Hematopoietic multipotent progenitor cell treated with erythropoietin and hydrocortisone succinate and interleukin-3 and kit ligand, for 4 days (in vitro differentiated cells): Measurements from ENCODE around the gene OSTF1.

Source experiments
- DNase-seq: peaks from one replicate; pipeline ENCODE4 v3.0.0-alpha.2; 2015

OSTF1 gene

DNA sequence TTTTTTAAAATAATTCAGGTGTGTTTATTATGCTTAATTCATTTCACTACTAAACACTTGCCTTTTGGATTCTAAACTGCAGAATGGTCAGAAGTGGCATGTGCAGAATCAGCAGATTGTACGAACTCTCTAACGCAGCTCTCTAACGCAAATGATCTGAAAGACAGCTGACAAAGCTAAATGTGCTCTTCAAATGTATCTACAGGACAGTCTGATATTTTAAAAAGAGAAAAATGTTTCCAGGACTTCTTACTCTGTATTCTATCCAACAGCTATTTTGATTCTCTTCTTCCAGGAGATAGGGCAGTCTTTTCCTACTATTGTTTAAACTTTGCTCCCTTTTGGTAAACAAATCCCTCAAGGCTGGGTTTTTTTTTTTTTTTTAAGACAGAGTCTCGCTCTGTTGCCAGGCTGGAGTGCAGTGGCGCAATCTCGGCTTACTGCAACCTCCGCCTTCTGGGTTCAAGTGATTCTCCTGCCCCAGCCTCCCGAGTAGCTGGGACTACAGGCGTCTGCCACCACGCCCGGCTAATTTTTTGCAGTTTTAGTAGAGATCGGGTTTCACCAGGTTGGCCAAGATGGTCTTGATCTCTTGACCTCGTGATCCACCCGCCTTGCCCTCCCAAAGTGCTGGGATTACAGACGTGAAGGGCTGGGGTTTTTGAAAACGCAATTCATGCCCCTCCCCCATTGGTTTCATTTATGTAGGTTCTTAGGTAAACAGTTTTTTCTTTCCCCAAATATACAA is 1.6 kb upstream of the OSTF1 start:
- DNase-seq: no peak

DNA sequence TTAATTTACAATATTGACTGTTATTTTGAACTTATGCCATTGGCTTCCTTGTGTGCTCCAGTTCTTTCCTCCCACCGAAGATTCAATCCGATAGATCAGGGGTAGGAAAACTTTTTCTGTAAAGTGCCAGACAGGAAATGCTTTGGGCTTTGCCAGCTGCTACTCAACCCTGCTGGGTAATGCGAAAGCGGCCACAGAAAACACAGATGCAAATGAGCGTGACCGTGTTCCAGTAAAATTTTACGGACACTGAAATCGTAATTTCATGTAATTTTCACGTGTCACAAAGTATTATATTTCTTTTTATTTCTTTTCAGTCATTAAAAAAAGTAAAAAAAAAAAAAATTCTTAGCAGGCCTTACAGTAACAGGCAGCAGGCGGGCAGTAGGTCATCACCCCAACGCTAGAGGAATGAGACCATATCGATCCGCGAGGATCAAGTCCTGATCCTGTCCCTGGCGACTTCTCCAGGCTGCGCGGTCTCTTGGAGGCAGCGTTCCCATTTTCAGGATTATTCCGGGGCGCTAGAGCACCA is 958 bp upstream of the OSTF1 start:
- peak; percentile 78 for DNase-seq

DNA sequence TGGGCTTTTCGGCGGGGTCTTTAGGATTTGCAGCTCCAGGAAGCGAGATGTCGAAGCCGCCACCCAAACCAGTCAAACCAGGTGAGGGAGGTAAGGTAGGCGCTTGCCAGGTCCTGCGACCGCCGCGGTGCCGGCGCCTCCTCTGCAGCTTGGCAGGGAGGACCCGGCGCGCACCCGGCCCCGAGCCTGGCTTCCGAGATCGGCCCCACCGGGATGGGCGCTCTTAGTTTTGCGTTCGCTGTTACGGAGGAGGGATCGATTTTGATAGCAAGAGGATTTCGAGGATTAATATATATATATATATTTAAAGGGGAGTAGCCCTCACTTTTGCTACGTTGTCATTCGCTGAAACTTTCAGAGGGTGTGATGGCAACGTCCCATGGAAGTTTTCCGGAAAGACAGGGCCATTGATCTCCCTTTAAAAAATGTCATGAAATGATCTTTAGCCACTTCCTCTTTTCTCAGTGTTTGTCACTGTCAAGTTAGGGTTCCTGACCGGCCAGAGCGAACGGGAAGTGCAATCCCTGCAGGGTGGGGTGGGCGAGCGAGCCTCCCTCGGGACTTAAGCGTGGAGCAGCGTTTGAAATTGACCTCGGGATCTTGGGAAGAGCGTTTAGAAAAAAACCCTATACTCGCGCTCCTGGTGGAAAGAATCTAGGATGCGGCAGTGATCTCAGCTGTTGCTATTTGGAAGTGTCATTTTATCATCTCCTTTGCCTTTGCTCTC is 495 bp downstream of the OSTF1 start:
- DNase-seq: peak; percentile 86

DNA sequence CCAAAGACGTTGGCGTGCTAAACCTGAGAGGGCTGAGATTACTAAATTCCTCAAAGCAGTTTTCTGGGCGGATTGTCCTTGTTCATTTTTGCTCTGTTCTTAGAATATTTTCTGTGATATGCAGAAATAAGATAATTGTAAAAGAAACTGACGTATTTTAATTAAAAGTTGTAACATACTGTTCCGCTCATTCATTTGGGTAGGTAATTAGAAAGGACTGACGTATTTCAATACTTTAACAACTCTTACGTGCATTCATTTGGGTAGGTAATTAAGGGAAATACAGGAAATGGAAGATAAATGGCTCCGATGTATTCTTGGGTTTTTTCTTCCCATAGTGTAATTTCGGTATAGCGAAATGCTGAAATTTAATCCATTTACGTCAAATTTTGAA is 1.1 kb downstream of the OSTF1 start:
- DNase-seq: no peak

DNA sequence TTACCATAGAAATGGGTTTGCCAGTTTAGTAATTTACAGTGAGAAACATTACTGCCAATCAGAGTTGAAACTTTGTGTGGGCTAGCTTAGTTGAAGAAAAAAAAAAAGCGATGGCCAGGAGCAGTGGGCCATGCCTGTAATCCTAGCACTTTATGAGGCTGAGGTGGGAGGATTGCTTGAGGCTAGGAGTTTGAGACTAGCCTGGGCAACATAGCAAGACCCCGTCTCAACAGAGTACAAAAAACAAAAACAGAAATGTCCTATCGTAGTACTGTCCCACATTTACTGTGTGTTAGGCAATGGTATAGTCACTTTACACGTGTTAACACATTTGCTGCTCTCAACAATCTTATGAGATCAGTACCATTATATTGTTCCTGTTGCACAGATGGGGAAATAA is 2.3 kb downstream of the OSTF1 start:
- DNase-seq: no peak

DNA sequence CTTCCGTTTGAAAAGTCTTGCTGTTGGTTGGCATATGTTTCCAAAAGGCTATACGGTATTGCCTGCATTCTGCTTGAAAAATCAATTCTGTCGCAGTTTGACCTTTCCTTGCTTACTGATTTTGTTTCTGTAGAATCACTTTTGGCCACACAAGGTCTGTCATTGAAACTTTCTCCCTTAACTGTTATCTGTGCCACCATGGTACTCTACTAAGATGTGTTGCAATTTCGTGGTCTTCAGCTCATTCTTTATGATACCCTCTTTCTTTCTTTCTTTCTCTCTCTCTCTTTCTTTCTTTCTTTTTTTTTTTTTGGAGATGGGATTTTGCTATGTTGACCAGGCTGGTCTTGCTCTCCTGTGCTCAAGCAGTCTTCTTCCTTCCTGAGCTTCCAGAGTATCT is 4.5 kb downstream of the OSTF1 start:
- DNase-seq: peak; percentile 64

DNA sequence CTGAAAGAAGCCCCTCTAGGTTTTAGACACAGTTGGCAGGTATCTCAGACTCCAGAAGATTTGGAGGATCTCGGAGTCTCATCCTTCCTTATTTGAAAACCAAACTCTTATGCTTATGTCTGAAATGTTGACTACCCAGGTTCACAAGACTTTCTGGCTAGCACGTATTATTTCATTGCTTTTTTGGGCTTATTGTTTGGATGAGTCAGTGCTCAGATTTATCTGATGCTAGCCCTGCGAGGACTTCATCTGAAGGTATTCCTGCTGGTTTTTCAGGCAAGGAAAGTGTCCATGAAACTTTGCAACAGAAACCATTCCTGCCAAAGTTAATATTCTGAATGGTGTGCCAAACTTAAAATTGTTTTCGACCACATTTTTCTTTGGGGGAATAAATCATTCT is 8.5 kb downstream of the OSTF1 start:
- DNase-seq: no peak

DNA sequence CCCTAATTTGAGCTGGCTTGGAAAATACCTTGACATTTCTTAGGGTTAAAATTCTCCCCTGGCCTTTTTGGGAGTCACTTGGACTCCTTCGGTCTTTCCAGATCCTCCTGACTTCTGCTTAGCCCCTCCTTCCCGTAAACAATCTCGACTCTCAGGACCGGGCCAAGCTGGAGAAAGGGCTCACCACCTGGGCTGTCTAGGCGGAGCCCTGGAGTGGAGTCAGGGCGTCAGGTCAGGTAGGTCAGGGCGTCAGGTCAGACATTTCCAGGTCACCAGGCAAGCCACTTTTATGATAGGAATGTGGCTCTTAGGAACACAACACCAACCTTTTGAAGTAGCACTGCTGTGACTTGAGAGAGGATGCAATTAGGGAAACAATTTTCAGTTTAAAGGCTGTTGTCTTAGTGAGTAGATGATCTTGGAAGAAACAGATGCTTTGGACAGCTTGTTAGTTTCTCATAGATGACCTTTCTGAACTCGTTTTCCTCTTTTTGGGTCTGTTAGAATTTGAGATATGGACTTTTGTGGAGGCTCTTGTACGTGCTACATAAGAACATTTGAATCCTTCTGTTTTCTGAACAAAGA is 12.8 kb downstream of the OSTF1 start:
- no peak for DNase-seq

DNA sequence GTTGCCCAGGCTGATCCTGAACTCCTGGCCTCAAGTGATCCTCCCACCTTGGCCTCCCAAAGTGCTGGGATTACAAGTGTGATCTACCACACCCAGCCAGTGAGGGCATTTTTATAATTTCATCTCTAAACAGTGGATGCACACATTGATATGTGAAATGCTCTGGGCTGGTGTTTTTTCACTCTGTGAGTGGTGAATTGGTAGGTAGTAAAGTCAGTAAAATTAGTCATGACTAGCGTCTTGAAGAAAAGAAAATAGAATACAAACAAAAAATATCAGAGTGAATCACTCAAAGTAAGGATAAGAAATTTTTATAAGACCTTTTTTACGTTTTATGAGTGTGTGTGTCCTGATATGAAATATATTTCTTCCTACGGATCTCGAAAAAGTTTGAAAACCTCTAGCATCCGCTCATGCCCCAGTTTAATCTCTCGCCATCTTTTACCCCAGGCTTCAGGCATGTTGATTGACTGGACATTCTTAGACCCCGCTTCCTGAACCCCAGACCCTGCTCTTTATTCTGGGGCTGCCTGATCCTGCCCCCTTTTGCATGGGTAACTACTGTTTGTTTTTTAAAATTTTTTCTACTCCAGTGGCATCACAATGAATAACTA is 14.0 kb downstream of the OSTF1 start:
- DNase-seq: no peak

DNA sequence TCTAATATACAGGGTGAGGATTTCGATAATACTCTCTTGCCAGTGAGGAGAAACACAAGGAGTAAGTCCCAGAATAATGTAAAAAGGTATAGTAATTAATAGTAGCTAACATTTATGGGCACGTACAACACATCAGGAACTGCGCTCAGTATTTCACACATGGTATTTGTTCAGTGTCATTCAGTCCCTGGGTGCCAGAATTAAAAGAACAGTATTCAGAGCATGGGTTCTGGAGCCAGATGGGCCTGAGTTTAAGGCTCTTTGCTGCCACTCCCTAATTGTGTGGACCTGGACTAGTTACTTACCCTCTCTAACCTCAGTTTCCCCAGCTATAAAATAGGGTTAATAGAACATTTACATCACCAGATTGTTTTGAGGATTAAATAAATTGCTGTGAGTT is 16.3 kb downstream of the OSTF1 start:
- no peak for DNase-seq

DNA sequence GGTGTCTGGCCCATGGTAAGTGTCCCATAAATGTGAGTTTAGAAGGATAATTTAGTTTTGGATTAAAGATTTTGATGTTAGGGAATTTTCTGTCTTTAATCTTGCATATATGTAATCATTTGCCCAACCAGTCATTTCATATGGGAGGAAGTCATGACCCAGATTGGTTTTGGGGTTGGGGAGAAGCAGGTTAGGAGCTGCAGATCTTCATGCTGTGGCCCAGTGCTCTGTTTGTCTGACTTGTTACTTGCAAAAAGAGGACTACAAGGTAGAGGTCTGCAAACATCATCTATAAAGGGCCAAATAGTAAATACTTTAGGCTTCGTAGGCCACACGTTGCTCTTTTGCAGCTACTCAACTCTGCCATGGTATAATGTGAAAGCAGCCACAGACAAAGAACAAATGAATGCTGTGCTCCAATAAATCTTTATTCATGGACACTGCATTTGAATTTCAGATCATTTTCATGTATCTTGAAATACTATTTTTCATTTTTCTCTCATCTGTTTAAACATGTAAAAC is 16.8 kb downstream of the OSTF1 start:
- DNase-seq: no peak

DNA sequence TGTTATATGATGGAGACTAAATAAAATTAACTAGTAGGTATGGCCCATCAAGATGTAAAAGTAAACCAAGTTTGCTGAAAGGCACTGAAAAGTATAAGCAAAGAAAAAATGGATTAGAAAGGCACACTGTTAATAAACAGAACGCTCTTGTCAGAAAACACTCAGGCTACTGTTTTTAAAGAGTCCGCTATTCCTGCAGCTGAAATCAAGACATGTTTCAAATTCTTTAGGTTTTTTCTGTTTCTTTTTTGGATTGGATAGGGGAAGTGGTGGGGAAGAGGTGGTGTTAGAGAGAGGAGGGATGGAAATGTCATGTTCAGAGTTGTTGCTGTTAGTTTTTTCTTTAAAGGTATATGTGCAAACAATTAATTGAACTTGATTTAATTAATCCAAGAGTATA is 17.5 kb downstream of the OSTF1 start:
- no peak for DNase-seq

DNA sequence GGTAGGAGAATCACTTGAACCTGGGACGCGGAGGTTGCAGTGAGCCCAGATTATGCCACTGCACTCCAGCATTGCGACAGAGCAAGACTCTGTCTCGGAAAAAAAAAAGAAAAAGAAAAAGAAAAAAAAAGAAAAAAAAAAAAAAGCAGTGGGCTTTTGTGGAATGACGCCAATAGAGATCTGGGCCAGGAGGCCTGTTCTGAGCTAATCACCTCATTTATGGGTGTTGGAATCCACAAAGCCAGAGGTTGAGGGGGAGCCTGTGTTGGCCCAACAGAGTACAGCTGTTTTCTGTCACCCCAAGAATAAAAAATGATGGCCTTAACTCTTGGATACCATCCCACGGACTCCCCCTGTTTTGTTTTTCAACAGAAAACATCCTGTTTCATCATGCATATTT is 18.5 kb downstream of the OSTF1 start:
- no peak for DNase-seq

DNA sequence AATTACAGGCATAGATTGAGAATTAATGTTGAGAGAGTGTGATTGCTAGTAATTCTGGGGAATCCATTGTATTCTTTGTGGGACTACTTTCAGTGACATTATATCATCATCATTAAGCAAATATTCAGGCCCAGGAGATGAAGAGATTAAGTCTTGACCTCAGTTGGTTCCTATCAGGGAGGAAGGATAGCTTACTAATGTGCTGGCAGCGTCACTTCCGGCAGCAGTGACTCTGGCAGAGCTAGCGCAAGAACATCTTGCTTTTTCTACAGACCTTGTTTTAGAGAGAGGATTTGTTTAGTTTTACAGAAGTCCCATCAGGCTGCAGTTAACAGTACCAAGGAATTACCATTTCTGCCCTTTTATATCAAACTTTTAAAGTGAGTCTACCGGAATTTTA is 20.3 kb downstream of the OSTF1 start:
- DNase-seq: peak; percentile 77

DNA sequence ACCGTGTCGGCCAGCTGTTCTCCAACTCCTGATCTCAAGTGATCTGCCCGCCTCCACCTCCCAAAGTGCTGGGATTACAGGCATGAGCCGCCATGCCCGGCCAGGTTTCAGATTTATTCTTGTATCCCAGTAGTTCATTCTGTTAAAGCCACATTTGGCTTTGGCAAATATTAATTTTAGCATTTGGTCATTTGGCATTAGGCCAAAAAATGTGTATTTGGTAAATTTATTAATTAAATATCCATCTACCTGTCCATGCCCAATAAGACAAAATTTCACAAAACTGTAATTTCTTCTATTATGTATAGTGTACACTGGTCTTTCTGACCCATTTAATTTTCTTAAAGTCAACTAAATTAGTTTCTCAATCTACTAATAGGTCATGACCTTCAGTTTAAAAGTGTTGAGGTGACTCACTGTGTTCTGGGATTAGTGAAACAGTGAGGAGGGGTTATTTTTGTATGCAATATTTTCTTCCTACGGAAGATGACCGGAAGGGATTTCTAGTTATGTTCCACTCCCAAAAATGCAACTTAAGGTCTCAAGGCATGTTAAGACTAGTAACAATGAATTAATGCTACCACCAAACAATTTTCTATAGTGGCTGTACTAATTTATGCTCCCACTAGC is 21.0 kb downstream of the OSTF1 start:
- DNase-seq: no peak

DNA sequence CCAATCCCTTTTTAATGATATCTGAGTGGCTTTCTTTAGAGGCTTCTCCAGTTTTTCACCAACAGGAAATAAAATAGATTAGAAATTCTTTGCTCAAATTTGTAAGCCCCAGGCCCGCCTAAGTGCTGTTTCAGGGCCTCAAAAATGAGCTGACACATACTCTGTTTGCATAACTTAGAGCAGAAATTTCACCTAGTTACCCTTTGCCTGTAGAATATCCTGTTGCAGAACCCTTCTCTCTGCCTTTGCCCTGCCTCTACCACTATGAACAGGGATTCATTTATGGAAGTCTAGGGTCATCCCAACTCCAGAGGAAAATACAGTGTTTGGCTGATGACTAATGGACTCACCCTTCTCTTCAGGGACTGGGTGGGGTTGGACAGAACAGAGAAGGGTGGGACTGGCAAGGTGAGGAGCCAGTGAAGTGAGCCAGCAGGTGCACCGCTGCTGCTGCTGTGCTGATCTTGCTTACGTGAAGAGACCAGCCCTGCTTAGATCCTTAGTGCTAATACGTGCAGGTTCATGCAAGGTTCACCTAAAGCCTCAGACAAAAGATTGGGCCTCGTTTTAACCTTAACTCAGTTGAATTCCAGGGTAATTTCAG is 22.8 kb downstream of the OSTF1 start:
- no peak for DNase-seq

DNA sequence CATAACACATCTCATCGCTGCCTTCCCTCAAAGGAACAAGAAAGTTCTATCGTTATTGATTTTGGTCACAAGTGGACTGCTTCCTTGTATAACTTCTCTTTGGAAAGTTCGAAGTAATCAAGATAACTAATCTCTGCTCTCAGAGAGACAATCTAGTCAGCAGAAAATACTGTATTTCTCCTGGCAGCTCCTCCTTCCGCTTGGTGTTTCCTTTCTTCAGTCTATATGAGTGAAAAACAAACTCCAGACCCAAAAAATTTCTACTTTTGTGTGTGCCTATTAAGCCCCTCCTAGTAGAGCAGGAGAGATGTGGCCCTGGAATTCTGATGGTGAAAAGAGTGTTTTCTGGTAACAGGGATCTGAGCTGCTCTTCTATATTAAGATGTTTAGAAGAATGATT is 24.5 kb downstream of the OSTF1 start:
- DNase-seq: no peak

DNA sequence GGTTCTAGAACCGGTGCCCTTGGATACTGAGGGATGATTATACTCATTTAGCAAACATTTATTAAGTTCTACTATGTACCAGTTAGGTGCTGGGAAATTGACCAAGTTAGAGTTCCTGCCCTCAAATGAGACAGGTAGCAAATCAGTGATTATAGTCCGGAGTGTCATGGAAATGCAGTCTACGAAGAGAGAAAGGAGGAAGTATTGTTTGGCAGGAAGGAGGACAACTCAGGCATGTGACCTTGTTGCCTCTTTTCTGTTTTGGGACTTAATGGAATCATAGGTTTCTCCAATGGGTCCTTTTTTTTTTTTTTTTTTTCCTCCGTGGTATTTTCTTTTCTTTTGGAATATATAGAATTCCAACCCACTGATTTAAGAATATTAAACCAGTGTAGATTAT is 28.0 kb downstream of the OSTF1 start:
- DNase-seq: no peak

DNA sequence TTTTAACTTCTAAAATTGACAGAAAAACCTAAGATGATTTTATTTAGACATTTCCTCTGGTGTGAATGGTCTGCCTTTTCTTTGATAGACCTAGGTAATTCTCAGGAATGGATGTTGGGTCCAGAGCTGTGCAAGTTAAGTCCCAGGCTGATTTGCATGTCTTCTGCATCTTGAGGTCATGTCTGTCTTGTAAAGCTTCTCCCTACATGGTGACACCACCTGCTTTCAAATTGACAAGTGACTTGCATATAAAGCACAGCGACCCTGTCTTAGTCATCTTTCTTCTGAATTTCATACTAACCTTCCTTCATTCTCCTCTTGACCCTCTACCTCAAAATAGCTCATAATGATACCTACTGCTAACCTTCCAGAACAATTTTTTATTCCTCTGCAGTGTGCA is 29.2 kb downstream of the OSTF1 start:
- DNase-seq: no peak

DNA sequence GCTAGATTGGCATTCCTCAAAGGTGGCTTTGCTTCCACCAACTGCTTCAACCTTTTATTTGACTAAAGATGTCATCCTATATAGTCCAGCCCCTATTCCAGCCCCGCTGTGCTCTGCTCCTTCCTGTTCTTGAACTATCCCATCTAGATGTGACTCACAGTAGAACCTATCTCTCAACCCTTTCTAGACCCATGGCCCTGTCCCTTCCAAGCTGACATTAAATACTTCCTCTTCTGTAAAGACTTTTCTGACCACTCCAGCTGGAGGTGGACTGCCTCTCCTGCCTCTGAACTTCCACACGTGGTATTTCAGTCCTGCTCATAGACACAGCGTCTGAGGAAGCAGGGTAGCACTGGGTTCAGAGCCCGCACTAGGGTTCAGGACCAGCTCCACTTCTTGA is 32.4 kb downstream of the OSTF1 start:
- peak; percentile 8 for DNase-seq

DNA sequence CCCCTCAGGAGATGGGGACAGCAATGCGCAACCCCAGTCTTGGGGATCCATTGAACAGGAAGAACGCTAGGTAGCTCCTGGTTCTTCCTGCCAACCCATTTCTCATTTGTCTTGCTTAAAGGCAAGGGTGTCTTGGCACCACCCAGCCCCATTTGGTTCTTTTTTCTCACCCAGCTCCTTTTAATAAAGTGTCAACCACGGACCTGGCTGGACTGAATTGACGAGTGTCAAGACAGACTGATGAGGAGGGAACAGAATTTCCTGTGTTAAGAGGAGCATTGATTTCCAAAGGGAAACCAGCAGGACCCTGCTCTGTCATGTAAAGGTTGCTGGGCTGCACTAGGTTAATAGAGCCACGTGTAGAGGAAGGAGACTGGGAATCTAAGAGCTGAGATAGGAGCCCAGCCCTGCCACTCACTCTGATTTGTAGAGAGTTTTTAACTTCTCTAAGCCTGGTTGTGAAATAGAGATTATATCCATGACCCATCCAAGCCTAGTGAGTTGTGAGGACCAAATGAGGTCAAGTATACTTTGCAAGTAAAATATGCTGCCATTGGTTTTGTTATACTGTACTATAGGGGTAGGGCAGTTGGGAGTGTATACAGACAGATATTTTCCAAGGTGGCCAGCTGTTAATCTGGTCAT is 33.7 kb downstream of the OSTF1 start:
- DNase-seq: no peak

DNA sequence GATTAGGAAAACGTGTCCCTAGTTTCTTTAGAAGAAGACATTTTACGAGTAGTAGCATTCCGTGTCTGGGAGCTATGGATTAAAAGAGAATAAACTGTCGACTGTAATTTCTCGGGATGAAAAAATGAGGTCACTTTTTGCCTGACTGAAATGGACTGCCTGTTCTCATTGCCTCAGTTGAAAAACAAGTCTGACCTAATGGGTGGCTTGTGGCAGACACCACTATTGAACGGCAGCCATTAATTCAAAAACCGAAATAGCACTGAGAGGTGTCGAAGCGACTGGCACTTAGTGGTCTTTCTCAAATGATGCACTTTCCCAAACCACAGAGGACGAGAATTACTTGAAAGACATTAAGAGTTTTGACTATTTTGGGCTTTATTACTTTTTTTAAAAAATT is 35.4 kb downstream of the OSTF1 start:
- no peak for DNase-seq
